OCI-LY1 (cell line): ENCODE data around the gene TP53TG5.

Experiments used
- H2AFZ ChIP-seq: fragments of 200-600 bp; sonication (generic), shearing (Covaris generic); 2 replicates; pipeline ENCODE4 v1.6.0; 2014; ENCODE audit warnings: antibody characterized with exemption, mild to moderate bottlenecking, low read length
- H3F3A ChIP-seq: fragments of 200-600 bp; sonication (generic), shearing (Covaris generic); 2 replicates; pipeline ENCODE4 v1.6.0; 2014; ENCODE audit warnings: mild to moderate bottlenecking, antibody characterized with exemption, low read length, moderate library complexity; ENCODE audit not compliant: insufficient read depth
- H3K27ac ChIP-seq: fragments of 200-600 bp; sonication (generic); 2 replicates; pipeline ENCODE4 v1.5.1; 2014; ENCODE audit warnings: low read length, mixed run types, mild to moderate bottlenecking, low read depth; ENCODE audit not compliant: poor library complexity, severe bottlenecking
- H3K27me3 ChIP-seq: fragments of 200-600 bp; sonication (generic); 2 replicates; pipeline ENCODE4 v1.6.0; 2014; ENCODE audit warnings: antibody characterized with exemption, mild to moderate bottlenecking, low read length, moderate library complexity; ENCODE audit not compliant: insufficient read depth
- H3K36me3 ChIP-seq: fragments of 200-600 bp; sonication (generic); 2 replicates; pipeline ENCODE4 v1.6.1; 2014; ENCODE audit warnings: mild to moderate bottlenecking, antibody characterized with exemption, low read length, moderate library complexity, mixed read lengths; ENCODE audit not compliant: insufficient read depth
- H3K4me1 ChIP-seq: fragments of 200-600 bp; sonication (generic); 2 replicates; pipeline ENCODE4 v1.5.1; 2014; ENCODE audit warnings: mild to moderate bottlenecking, low read length, moderate library complexity; ENCODE audit not compliant: insufficient read depth, severe bottlenecking
- H3K4me2 ChIP-seq: fragments of 200-600 bp; sonication (generic), shearing (Covaris generic); 2 replicates; pipeline ENCODE4 v1.6.1; 2014; ENCODE audit warnings: low read length
- H3K4me3 ChIP-seq: fragments of 200-600 bp; sonication (generic); 2 replicates; pipeline ENCODE4 v1.5.1; 2014; ENCODE audit warnings: low read length, low read depth, mild to moderate bottlenecking, mixed read lengths; ENCODE audit not compliant: poor library complexity, severe bottlenecking
- H3K79me2 ChIP-seq: fragments of 200-600 bp; shearing (Covaris generic); 2 replicates; pipeline ENCODE4 v1.6.1; 2016; ENCODE audit warnings: mixed run types, low read length, mixed read lengths; ENCODE audit not compliant: insufficient read depth
- H3K9ac ChIP-seq: fragments of 200-600 bp; sonication (generic), shearing (Covaris generic); 2 replicates; pipeline ENCODE4 v1.6.1; 2014; ENCODE audit warnings: mild to moderate bottlenecking, low read length, mixed read lengths
- H3K9me2 ChIP-seq: fragments of 200-600 bp; sonication (generic), shearing (Covaris generic); 2 replicates; pipeline ENCODE4 v1.6.1; 2014; ENCODE audit warnings: low read depth, mild to moderate bottlenecking, low read length, mixed read lengths
- H3K9me3 ChIP-seq: fragments of 200-600 bp; shearing (Covaris generic); 2 replicates; pipeline ENCODE4 v1.6.1; 2014; ENCODE audit warnings: low read length, mixed read lengths
- H4K20me1 ChIP-seq: fragments of 200-600 bp; sonication (generic), shearing (Covaris generic); 2 replicates; pipeline ENCODE4 v1.6.0; 2016; ENCODE audit warnings: mild to moderate bottlenecking, low read length; ENCODE audit not compliant: insufficient read depth
- CTCF ChIP-seq: fragments of 200-600 bp; sonication (generic), shearing (Covaris generic); IDR thresholded peaks from 2 replicates; pipeline ENCODE4 v1.5.1; 2017; ENCODE audit warnings: mild to moderate bottlenecking, antibody characterized with exemption, low read length, moderate library complexity, mixed read lengths
- EZH2 ChIP-seq: fragments of 200-600 bp; sonication (generic), shearing (Covaris generic); IDR thresholded peaks from 2 replicates; pipeline ENCODE4 v1.8.0; 2017; ENCODE audit warnings: borderline replicate concordance, mixed run types, mild to moderate bottlenecking, antibody characterized with exemption, low read length, moderate library complexity, mixed read lengths

Gene TP53TG5

GRCh38 chr20:45407067-45407745, 29.1 kb upstream of the TP53TG5 start:
- no peaks in the 10 kb centered on the region for H3K9me2 ChIP-seq

DNA sequence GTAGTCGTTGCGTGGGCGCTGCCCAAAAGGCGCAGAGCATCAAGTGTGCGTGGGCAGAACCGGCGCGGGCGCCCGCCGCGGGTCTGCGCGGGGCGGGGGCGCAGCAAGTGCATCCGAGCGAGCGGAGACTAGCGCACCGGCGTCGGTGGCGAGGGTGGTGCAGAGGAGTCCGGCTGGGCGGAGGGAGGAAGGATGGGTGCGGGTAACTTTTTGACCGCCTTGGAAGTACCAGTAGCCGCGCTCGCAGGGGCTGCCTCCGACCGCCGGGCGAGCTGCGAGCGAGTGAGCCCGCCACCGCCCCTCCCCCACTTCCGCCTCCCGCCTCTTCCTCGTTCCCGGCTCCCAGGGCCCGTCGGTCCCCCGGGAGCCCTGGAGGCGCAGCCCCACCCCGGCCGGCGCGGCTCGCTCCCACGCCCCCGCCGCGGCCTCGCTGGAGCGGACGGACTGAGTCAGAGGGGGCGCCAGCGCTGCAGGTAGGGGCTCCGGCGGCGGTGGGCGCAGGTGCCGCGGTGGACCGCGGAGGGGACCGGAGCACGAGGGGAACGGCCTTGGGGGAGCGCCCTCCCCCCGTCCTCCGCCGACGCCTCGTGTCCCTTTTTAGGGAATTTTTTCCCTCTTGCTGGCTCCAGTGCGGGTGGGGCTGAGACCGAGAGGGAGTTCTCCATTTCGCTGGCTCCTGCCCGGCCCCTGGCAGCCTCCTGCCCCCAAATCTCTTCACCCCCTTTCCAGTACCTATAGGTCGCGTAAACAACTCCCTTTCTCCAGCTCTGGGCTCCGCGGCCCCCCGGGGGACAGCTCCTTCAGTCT, 28.3 kb upstream of the TP53TG5 start:
- Histone ChIP-seq H3K36me3 (no peaks in the 10 kb centered on the region; the same call in 1 of the 2 replicates), H4K20me1 (no peaks in the 10 kb centered on the region), H3K27me3 (peaks cover 9% of the 10 kb centered on the region; the same call in 1 of the 2 replicates), H3K9me2 (no peaks in the 10 kb centered on the region), H3K79me2 (no peaks in the 10 kb centered on the region), H3K4me3 (peak overlapping the region; percentile 45), H3K9ac (no peak overlapping the region), H3F3A (no peaks in the 10 kb centered on the region), H3K27ac (no peak overlapping the region), H2AFZ (no peak overlapping the region), H3K4me1 (peaks cover 12% of the 10 kb centered on the region), H3K4me2 (peak overlapping the region; percentile 40), H3K9me3 (peaks cover 3% of the 10 kb centered on the region; the same call in 1 of the 2 replicates)
- TF ChIP-seq EZH2, result no peak
- TF ChIP-seq CTCF, result no peak

More at GRCh38 chr20:45407067-45407745, 29.1 kb upstream of the TP53TG5 start:
- Histone ChIP-seq H3K79me2 (no peaks in the 10 kb centered on the region), H3K4me2 (no peak overlapping the region), H3K9me3 (no peaks in the 10 kb centered on the region), H3K9ac (no peak overlapping the region), H3K27ac (no peak overlapping the region), H3K27me3 (peaks cover 9% of the 10 kb centered on the region; the same call in 1 of the 2 replicates), H3F3A (no peaks in the 10 kb centered on the region), H3K36me3 (no peaks in the 10 kb centered on the region; the same call in 1 of the 2 replicates), H4K20me1 (no peaks in the 10 kb centered on the region), H3K4me1 (peaks cover 12% of the 10 kb centered on the region), H2AFZ (no peak overlapping the region), H3K4me3 (no peak overlapping the region)
- TF ChIP-seq EZH2, result no peak
- no peak for TF ChIP-seq CTCF

DNA sequence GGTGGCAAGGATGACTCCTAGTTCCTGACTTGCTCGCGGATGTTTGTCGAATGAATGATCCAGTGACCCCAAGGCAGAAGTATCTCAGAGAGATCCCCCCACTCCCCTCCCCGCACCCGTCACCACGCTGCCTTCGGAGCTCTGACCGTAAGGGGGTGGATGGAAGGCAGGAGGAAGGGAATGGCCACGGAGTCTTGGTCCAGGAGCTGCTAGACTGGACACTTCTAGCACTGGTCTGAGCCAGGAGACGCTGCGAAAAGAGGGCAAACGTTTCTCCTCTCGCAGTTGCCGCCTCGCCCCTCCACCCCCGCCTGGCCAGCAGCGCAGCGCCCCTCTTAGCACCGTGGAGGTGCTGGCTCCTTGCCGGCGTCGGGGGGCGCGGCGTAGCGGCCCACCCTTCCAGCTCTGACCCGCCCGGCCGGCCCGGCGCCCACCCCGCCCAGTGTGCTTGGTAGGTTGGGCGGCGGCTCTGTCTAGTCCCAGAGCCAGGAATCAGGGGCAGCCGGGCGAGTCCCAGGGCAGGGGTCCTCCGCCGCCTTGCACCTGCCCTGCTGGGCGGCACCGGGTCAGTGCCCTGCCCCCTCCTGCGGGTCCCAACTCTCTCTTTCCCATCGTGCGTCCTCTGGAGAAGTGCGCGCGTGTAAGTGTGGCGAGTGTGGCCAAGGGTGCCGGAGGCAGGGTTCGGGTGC, 27.6 kb upstream of the TP53TG5 start:
- no peaks in the 10 kb centered on the region for H3K79me2 ChIP-seq
- H3K9me2 ChIP-seq, result no peaks in the 10 kb centered on the region
- no peaks in the 10 kb centered on the region for H3F3A ChIP-seq
- no peak overlapping the region for H3K9ac ChIP-seq
- H3K27me3 ChIP-seq, result peaks cover 9% of the 10 kb centered on the region; the same call in 1 of the 2 replicates
- H3K36me3 ChIP-seq, result no peaks in the 10 kb centered on the region; the same call in 1 of the 2 replicates
- H3K4me3 ChIP-seq, result peak overlapping the region; percentile 45
- H4K20me1 ChIP-seq, result no peaks in the 10 kb centered on the region
- H2AFZ ChIP-seq, result no peak overlapping the region
- H3K4me1 ChIP-seq, result peaks cover 12% of the 10 kb centered on the region
- peaks cover 4% of the 10 kb centered on the region; the same call in 1 of the 2 replicates for H3K9me3 ChIP-seq
- no peak for TF ChIP-seq CTCF
- peak overlapping the region; percentile 40 for H3K4me2 ChIP-seq
- no peak overlapping the region for H3K27ac ChIP-seq
